Fibroblast of lung (primary cell): ENCODE data around the gene AGT.

Experiments
- CTCF ChIP-seq, 2 donors: IDR thresholded peaks in 1 of 2; conservative IDR thresholded peaks in 1 of 2; 1 replicate in 1 of 2; 2 replicates in 1 of 2; pipeline ENCODE4 v1.5.1; 2011 to 2012; ENCODE audit warnings: low read length in 2 of 2, control low read depth in 1 of 2, inconsistent platforms in 1 of 2, low read depth in 1 of 2, mild to moderate bottlenecking in 1 of 2
- EZH2 ChIP-seq: IDR thresholded peaks from 2 replicates; pipeline ENCODE4 v1.5.1; 2012; ENCODE audit warnings: low read length, control low read depth, mild to moderate bottlenecking; ENCODE audit errors: missing control alignments

GRCh38 chr1:230677200-230677599 is 36.7 kb downstream of the AGT start:
- no peak for TF ChIP-seq CTCF (conservative IDR thresholded peaks at IDR 0.05 in 1 of 2, IDR thresholded peaks at IDR 0.05 in 1 of 2; ENCODE audit: low read depth in 1 of 2, low read length in 2 of 2)
- TF ChIP-seq EZH2: no peak
